Medulla oblongata (tissue), 1 donor: ENCODE data around the gene LETM1.
"Not testable (repeated sequence)": the region's sequence is repeated elsewhere in the genome, so short reads cannot be mapped to it uniquely, and the experiment has no call there.

Experiments
- DNase-seq: peaks from one replicate; pipeline ENCODE4 v3.0.0-alpha.2; 2015; ENCODE audit errors: extremely low spot score

LETM1 gene

GRCh38 chr4:1851575-1852410 lies 4.2 kb downstream of the LETM1 start:
- DNase-seq, result no peak

GRCh38 chr4:1851160-1851559 lies 4.8 kb downstream of the LETM1 start:
- no peak for DNase-seq

- DNase-seq, result no peak
These were observed 5.7 kb downstream of the LETM1 start for GRCh38 chr4:1850276-1850675.

DNA sequence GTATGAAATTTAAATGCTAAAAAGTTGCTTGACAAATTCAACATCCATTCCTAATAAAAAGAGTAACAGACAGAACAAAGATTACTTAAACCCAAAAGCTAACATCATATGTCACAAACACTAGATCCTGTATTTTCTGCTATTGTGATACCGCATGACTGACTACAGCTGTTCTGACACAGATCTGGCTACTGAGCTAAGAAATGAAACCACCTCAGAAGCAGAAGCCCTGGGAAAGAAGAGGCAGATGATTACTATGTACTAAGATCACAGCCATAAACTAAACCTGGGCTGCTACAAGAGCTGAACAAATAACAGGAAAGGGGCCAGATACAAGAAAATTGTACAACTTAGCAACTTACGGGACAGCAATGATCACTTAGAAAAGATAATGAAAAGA lies 9.4 kb downstream of the LETM1 start:
- DNase-seq, result no peak

DNA sequence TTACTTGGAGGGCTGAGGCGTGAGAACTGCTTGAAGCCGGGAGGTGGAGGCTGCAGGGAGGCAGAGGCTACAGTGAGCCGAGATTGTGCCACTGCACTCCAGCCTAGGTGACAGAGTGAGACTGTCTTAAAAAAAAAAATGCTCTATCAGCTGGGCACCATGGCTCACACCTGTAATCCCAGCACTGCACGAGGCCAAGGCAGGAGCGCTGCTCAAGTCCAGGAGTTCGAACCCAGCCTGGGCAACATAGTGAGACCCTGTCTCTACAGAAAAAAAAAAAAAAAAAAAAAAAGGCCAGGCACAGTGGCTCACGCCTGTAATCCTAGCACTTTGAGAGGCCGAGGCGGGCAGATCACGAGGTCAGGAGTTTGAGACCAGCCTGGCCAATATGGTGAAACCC lies 11.3 kb downstream of the LETM1 start:
- DNase-seq, result not testable (repeated sequence)

- peak; percentile 48 for DNase-seq
These were observed 12.1 kb downstream of the LETM1 start for GRCh38 chr4:1843852-1844251.

- DNase-seq, result no peak
These were observed 12.9 kb downstream of the LETM1 start for GRCh38 chr4:1842993-1843448.

DNA sequence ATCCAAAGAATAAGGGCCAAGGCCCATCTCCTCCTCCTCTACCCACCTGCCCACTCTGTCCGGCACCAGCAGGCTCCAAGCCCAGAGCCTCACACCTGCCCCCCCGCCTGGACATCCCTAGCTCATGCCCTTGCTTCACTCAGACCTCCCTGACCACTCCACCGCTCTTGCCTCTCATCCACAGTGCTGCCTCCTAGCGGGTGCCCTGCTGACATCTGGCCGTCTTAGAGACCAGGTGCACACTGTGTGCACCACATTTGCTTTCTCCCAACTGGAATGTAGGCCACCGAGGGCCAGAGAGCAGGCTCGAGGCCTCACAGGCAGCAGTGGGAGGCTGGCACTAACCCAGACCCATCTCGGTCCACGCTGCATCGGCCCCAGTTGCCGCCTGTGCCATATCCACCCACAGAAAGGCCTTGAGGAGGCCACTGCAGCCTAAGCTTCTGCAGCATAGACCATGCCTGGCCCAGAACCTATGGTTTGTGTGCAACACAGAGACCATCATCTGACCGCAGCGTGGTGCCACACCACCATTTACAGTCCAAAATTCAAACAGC lies 13.5 kb downstream of the LETM1 start:
- no peak for DNase-seq

DNA sequence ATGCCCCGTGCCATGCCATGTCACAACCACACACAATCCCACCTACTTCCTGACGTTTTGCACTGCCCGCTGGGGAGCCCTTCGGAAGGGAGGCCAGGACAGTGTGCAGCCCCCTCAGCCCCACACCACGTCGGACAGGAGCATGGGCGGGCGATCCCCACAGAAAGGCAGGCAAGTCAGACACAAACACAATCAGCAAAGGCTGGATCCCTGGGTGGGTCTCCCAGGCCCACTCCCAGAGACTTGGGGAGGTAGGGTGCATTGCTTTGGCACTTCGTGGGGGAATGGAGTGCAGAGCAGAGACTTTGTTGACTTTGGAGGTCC lies 14.1 kb downstream of the LETM1 start:
- DNase-seq, result no peak

- DNase-seq, result no peak
These were observed 14.6 kb downstream of the LETM1 start for GRCh38 chr4:1841201-1841886.

DNA sequence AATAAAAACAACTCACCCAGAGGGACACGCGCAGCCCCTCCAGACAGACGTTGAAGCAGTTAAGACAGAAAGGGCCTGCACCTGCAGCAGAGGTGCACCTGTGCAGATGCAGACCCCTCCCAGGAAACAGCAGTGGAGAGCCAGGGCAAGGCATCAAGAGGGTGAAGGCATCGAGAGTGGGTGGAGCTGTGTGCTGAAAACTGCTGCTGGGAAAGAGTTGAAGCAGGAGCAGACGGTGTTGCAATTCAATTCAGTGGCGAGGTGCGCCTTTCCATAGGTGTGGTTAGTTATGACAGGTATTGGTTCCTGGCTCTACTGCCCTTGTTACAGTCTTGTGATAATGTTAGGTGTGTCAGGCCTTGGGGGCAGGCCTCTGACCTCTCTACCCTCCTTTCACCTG lies 16.7 kb downstream of the LETM1 start:
- no peak for DNase-seq

- no peak for DNase-seq
These were observed 18.9 kb downstream of the LETM1 start for GRCh38 chr4:1837069-1837468.

DNA sequence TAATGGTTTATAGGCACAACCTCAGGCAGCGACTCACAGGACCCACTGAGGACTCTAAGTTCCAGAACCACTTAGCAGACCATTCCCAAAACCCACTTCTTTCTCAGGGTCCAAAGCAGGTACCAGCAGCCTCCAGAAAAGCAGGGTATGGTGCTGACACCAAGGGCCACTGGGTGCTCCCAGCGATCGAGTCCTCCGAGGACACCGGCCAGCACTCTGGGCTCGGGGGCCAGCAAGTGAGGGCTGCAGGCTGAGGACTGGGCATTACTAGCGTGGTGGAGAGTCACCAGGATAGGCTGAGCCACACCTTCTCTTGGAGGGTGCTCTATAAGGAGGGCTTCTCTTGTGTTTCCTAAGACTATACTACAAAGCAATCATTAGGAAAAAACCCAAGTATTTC lies 19.3 kb downstream of the LETM1 start:
- no peak for DNase-seq

GRCh38 chr4:1835836-1836235 lies 20.1 kb downstream of the LETM1 start:
- not testable (repeated sequence) for DNase-seq

GRCh38 chr4:1834047-1834775 lies 21.7 kb downstream of the LETM1 start:
- DNase-seq, result no peak

- no peak for DNase-seq
These were observed 22.5 kb downstream of the LETM1 start for GRCh38 chr4:1833307-1834046.

- DNase-seq, result no peak
These were observed 23.3 kb downstream of the LETM1 start for GRCh38 chr4:1832690-1833089.

- DNase-seq, result no peak
These were observed 24.6 kb downstream of the LETM1 start for GRCh38 chr4:1831331-1831730.

DNA sequence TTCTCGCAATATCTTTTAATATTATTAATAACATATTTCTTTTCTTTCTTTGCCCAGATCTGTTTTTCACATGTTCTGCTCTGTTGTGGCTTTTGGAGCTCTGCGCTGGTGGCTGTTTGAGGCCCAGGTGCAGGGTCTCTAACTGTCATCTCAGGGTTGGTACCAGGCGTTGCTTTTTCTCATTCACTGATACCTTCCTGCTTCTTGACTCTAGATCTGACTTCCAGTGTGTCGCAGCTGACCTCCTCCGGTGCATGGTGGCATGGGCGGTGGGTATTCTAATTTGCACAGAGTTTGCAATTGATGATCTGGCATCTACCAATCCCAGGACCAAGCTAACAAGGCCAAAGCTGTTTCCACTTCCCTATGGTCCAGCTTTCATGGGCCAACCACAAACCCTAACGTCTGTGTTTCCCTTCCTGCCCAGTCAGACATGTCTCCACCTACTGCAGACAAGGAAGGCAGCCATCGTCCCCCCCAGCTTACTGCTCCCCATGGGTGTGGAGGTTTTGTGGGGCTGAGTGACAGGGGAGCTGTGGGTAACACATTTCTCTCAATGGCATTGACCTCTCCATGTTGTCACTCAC lies 25.2 kb downstream of the LETM1 start:
- no peak for DNase-seq

DNA sequence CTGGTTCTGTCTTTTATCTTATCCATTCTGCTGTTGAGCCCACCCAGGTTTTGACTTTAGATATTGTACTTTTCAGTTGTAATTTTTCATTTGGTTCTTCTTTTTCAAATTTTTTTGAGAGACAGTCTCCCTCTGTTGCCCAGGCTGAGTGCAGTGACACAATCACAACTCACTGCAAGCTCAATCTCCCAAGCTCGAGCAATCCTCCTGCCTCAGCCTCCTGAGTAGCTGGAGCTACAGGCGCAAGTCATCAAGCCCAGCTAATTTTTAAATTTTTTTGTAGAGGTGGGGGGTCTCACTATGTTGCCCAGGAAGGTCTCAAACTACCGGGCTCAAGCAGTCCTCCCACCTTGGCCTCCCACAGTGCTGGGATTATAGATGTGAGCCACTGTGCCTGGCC lies 25.7 kb downstream of the LETM1 start:
- DNase-seq, result no peak
